Stimulated activated CD4-positive, alpha-beta T cell treated with anti-CD3 and anti-CD28 coated beads, Interleukin-2, amount 100 ng/mL, for 48 hours (primary cell): ENCODE measurements around the gene RNF207.
"Not testable (repeated sequence)": the region's sequence is repeated elsewhere in the genome, so short reads cannot be mapped to it uniquely, and the experiment has no call there.

Source experiments
- DNase-seq, 2 donors: peaks; one replicate each; pipeline ENCODE4 v3.0.0-alpha.2; 2020

Gene RNF207

DNA sequence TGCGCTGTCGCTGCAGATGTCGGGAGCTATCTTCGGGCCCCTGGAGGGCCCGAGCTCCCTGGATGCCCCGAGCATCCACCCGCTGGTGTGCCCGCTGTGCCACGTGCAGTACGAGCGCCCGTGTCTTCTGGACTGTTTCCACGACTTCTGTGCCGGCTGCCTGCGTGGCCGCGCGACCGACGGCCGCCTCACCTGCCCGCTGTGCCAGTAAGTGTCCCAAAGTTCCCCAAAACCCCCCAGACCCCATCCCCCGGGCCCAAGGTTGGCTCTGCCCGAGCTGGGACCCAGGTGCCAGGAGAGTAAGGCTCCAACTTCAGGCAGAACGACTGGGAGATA lies 569 bp downstream of the RNF207 start:
- no peak for DNase-seq

- no peak for DNase-seq
Measured at GRCh38 chr1:6207075-6207885, 1.4 kb downstream of the RNF207 start.

GRCh38 chr1:6207921-6208320 lies 2.0 kb downstream of the RNF207 start:
- no peak for DNase-seq

DNA sequence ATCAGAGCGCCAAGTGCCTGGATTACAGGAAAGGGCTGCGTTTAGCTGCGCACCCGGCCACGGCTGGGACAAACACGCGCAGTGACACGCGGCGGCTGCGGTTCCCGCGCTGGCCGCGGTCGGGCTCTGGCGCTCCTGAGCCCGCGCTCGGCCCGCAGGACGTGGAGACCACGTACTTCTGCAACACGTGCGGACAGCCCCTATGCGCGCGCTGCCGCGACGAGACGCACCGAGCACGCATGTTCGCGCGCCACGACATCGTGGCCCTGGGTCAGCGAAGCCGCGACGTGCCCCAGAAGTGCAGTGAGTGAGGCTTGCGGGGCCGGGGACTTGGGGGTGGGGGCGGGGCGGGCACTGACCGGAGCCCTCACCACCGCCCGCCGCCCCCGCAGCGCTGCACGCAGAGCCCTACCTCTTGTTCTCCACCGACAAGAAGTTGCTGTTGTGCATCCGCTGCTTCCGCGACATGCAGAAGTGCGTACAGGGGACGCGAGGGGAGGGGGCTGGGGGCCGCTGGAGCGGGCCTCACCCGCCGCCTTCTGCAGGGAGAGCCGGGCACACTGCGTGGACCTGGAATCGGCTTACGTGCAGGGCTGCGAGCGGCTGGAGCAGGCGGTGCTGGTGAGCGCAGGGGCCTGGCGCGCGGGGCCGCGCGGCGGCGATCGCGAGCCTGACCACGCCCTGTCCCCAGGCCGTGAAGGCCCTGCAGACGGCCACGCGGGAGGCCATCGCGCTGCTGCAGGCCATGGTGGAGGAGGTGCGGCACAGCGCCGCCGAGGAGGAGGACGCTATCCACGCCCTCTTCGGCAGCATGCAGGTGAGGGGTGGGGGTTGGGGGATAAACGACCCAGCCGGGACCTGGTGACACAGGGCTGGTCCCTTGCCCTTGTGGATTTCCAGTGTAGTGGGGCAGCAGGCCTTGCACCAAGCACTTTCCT lies 3.1 kb downstream of the RNF207 start:
- DNase-seq: no peak

- DNase-seq: no peak
Measured at GRCh38 chr1:6209661-6210580, 4.0 kb downstream of the RNF207 start.

DNA sequence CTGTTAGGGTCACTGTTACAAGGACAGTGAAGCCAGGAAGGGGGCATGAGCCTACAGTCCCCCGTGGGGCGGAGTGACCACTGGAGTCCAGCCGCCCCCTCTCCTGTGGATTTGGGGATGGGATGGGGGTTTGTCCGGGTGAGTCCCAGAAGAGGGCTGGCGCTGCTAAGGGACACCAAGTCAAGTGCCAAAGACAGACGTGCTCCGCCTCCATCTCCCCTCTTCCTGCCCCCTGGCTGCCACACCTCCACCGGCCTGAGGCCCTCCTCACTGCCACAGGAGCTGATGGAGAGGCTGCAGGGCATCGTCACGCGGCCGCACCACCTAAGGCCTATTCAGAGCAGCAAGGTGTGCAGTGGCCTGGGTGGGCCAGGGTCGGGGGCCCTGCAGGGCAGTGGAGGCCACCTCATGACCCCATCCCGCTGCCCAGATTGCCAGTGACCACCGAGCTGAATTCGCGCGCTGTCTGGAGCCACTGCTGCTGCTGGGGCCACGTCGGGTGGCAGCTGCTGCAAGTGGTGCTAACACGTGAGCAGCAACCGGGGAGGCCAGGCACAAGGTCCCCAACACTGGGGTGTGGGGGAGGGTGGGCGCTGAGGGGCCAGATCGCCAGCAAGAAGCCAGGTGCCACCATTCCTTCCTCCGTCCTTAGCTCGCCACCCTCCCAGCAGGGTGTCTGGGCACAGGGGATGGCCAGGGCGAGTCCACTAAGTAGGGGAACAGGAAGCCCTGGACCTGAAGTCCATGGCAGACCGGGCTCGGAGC lies 4.9 kb downstream of the RNF207 start:
- DNase-seq: no peak

DNA sequence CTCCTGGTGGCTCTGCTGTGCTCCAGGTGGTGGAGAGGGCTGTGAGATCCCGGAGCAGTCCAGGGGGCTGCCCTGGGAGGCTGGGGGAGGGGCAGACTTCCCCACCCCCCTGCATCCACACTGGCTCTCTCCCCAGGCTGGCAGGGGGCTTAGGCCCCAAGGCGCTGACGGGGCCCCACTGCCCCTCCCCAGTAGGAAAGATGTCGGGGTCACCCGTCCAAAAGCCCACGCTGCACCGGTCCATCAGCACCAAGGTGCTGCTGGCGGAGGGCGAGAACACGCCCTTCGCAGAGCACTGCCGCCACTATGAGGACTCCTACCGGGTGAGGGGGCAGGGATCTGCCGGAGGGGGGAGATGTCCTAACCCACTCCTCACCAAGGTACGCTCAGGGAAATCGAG lies 5.8 kb downstream of the RNF207 start:
- DNase-seq: no peak

DNA sequence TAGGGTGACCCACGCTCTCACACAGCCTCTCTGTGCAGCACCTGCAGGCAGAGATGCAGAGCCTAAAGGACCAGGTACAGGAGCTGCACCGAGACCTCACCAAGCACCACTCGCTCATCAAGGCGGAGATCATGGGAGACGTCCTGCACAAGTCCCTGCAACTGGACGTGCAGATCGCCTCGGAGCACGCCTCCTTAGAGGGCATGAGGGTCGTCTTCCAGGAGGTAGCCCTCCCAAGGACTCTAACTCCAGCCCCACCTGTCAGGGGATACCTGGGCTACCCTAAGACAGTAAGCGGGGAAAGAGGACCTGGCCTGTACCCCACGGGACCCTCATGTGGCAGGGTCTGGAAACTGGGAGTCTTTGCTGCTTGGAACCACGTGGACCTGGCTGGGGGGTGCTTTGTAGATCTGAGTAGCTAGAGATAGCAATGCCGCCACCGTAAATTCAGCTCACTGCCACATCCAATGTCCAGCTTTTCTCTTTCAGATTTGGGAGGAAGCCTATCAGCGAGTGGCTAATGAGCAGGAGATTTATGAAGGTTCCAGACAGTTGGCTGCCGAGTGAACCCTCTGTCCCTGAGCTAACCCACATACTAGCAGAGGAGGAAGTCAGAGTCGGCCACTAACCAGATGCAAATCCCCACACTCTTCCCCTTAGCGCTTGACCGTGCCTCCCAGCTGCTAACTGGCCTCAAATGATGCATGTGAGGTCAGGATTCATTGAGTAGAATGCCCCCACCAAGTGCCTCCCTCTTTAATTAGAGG lies 6.5 kb downstream of the RNF207 start:
- no peak for DNase-seq

GRCh38 chr1:6218375-6219164 lies 12.7 kb downstream of the RNF207 start:
- no peak for DNase-seq

- not testable (repeated sequence) for DNase-seq
Measured at GRCh38 chr1:6219641-6220040, 13.7 kb downstream of the RNF207 start.

GRCh38 chr1:6220236-6220635 lies 14.3 kb downstream of the RNF207 start:
- DNase-seq: no peak

DNA sequence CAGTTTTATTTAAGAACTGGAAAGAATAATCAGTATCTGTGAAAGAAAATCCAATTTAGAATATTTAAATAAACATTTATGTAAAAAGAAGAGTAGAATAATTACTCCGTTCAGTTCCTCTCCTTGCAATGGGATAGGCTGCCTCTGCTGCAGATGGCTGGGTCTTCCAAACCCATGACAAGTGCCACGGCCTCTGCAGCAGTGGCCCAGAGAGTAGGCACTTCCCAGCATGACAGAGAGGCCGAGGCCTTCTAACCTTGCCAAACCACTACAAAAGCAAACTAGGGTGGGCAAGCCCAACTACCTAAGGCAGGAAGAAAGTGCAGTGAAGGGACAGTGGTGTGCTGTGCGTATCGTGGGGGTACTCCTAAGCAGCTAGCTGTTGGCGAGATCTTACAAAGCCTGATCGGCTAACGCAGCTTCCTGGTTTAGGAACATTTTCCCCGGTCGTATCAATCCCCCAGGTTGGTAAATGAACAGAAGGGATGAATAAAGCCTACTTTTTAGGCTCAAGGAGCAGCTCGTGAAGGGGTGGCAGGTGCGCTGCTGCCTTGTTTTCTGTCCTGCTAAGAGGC lies 15.4 kb downstream of the RNF207 start:
- DNase-seq: no peak

- no peak for DNase-seq
Measured at GRCh38 chr1:6222636-6223035, 16.7 kb downstream of the RNF207 start.

GRCh38 chr1:6223617-6224016 lies 17.7 kb downstream of the RNF207 start:
- DNase-seq: no peak

DNA sequence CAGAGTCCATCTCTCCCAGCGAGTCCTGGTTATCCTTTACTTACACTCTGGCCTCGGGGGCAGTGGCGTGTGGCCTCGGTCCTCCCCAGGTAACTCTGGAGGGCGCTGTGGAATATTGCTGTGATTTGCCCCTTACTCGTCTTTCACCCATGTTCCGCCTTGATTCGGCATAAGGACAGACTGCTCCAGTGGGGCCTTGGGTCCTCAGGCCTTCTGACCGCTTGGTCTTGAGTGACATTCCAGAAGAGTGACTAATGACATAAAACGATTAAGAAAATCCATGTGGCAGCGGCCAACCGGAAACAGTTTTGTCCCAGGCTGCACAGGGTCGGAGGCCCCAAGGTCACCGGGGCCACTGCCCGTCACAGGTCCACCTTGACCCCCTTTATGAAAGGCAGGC lies 18.8 kb downstream of the RNF207 start:
- DNase-seq: no peak

DNA sequence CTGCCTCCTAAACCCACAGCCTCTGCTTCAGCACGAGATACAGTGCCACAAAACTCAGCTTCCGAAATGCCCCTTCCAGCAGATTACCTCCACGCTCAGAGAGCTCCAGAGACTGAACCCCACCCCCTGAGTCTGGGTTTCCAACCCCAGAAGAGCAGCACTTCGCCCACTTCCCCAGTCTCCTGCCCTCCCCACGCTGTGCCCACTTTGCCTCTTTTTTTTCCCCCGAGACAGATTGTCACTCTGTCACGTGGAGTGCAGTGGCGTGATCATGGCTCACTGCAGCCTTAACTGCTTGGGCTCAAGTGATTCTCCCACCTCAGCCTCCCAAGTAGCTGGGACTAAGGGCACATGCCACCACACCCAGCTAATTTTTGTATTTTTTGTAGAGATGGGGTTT lies 19.7 kb downstream of the RNF207 start:
- no peak for DNase-seq

GRCh38 chr1:6233376-6233775 lies 27.5 kb downstream of the RNF207 start:
- no peak for DNase-seq

DNA sequence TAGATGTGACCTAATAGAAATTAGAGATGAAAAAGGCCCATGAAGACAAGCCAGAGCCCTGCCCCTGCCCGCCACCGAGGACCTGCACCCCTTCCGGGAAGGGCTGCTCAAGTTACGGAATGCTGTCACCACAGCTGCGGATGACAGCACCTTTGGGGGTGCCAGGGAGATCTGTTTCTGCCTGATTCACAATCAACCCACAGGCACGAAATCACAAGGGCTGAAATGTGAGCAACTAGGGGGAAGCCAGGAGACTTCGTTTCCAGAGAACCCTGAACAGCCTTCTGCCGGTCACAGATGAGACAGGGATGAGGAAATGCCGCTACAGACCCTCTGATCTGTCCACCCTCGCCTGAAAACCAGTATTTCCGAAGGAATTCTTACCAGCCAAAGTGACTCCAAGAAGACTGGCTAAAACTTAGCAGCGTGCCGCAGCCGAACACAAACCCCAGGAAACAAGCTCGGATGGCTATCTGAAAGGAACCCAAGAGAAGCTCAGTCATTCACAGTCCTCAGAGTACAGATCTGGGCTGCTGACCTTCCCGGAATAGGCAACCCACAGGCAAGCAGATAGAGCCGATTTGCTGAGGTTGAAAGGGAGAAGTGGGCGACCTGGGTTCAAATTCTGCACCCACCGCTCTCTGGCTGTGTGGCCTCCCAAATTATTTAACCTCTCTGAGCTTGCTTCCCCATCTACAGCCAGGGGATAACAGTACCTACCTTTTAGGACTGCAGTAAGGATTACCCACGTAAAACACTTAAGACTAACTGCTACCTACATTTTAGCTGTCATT lies 28.8 kb downstream of the RNF207 start:
- DNase-seq: no peak

GRCh38 chr1:6235296-6235677 lies 29.4 kb downstream of the RNF207 start:
- DNase-seq: no peak
